GM18909 (cell line): ENCODE data around the gene ARHGEF39.
"Not testable (repeated sequence)": the region's sequence is repeated elsewhere in the genome, so short reads cannot be mapped to it uniquely, and the experiment has no call there.

Source experiments
- ATAC-seq: cut with Tn5 transposase; IDR thresholded peaks from one replicate; pipeline ENCODE4 v1.9.1; 2021; ENCODE audit warnings: mild to moderate bottlenecking; ENCODE audit not compliant: unreplicated experiment, poor library complexity

Gene ARHGEF39

DNA sequence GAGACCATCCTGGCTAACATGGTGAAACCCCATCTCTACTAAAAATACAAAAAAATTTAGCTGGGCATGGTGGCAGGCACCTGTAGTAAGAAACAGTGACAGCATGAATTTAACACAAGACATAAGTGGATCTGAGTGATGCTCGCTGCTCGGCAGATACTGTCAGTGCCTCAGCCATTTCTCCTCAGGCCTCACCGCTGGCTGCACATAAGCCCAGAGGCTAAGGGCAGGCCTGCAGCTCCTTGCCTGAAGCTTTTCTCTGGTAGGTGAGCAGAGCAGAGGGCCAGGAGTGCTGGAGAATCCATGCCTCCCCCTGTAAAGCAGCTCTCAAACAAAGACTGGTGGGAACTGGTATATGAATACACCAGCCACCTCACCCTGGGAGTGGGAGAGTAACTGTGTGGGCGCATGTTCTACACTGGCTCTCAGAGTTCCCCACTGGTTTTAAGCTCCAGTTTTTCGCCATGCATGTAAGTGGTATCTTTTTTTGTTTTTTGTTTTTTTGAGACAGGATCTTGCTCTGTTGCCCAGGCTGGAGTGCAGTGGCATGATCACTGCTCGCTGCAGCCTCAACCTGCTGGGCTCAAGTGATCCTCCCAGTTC, 36.5 kb downstream of the ARHGEF39 start:
- no peak for ATAC-seq

DNA sequence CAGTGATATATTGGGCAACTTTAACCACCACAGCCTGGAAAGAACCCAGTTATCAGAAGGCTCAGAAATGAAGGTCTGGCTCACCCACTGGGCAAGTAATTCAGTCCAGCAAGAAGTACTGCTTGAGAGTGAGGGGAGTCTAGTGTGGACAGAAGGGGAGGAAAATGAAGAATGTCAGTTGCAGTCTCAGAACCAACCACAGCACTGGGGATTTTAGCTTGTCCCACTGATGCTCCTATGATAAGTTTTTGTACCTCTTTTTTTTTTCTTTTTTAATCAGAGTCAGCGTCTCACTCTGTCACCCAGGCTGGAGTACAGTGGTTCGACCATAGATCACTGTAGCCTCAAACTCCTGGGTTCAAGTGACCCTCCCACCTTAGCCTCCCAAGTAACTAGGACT, 37.4 kb downstream of the ARHGEF39 start:
- no peak for ATAC-seq

DNA sequence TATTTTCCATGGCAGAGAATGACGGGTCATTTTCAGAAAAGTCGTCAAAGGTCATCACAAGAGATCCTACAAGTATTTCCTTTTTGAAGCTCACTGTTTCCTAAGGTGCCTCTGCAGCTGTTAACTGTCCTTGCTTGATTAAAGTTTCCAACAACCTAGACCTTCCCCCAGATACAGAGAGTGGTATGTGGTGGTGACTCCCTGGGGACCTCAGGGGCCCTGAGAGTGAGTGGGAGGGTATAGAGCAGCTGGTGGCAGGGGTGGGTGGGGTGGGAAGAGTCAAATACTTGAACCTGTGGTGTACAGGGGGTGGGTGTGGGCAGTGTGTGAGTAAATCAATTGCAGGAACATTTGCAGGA, 45.2 kb downstream of the ARHGEF39 start:
- ATAC-seq = peak; percentile 66

DNA sequence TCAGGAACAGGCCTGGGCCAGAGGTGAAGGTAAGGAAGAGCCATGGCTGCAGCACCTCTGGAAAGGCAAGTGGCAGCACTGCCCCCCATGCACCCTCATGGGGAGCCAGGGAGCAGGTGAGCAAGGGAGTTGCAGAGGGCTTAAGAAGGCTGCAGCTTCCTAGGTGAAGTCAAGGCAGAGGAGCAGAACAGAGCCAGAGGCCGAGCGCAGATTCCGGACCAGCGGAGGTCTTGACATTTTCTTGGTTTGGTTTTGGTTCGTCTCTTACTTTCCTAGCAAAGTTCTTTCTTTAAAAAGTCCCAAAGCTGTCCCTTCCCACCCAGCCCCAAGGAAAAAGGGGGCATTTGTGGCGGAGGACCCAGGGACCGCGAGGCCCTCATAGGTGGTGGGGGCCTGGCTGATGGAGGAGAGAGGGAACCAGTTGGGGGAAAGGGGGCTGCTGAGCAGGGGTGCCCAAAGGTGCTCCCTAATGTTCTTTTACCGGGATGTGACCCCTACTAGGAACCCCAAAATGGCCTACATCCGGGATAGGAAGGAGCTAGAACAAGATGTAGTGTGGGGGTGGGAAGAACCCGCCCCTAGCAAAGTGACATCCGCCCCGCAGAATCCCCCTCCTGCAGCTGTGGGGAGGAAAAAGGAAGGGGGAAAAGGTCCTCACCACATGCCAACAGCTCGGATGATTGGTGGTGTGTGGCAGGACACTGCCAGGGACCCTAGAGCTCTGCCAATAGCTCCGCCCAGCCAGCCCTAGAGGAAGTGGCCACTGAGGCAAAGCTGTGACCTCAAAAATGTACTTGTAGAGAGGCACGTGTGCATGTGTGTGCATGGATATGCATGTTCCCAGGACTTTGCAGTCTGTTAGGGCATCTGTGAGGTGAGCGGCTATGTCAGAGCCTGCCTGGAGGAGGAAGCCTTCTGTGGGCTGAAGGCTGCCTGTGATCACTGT, 45.9 kb downstream of the ARHGEF39 start:
- peak; percentile 62 for ATAC-seq

DNA sequence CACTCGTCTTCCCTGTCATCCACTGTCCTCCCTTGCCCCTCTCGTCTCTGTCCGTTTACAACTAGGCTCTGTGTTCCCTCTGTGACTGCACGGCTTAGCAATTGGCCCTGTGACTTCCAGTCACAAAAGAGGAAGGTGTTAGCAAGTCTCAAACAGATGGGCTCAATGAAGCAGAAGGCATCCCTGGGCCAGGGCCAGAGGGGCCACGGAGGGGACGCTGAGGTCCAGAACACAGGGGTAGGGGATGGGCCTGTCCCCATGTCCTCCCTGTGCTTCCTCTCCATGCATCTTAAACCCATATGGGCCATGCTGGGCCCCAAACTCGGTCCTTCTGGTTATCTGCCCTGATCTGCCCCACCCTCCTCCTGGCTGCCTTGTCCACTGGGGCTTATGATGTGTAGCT, 46.7 kb downstream of the ARHGEF39 start, which contains the start of gene CD72:
TSS of gene CD72 (minus strand) at position 89 of the 403 bp plus-strand sequence. CDS start 110 bp downstream, outside the sequence.
- no peak for ATAC-seq

DNA sequence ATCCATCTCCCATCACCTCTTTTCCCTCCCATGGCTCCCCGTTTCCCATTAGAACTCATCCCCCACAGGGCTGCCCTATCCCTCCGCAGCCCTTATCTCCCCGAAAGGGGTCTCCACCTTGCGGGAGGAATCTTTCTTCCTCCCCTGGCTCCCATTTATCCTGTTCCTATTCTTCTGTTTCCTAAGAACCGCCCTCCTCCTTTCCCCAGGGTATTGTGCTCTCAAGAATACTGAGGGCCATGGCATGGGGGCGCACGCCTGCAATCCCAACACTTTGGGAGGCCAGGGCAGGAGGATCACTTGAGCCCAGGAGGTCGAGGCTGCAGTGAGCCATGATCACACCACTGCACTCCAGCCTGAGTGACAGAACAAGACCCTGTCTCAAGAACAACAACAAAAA, 47.4 kb downstream of the ARHGEF39 start:
- no peak for ATAC-seq

DNA sequence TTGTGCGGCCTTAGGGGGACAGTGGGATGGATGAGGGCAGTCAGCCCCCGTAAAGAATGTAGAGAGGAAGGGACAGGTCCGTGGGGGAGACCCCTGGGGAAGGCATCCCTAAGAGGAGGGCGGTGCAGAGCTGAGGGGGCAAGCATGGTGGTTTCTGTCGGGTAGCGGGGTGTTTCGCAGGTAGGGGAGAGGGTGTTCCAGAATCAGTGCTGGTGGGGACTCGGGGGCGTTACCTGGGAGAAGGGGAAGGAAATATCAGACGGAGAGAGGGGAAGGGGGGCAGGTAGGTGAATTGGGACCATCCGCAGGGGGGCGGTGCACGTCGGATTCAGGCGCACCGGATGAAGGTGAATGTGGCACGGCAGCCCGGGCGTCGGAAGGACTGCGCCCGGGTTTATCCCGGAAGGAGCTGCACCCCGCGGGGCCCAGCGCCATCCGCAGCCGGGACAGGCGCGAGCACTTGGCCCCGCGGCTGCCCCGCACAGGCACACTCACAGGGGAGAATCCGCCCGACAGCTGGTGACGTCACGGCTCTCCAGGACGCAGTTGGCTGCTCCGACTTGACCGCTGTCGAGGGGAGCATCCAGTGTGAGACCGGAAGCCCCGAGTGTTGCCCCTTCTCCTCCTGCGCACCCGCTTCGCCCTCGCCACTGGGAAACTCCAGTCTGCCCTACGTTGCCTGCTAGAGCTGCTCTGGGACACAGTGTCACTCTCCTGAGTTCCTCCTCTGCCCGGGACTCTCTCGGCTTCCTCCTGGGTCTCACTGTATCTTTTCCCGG, 48.1 kb downstream of the ARHGEF39 start:
- peak; percentile 34 for ATAC-seq

DNA sequence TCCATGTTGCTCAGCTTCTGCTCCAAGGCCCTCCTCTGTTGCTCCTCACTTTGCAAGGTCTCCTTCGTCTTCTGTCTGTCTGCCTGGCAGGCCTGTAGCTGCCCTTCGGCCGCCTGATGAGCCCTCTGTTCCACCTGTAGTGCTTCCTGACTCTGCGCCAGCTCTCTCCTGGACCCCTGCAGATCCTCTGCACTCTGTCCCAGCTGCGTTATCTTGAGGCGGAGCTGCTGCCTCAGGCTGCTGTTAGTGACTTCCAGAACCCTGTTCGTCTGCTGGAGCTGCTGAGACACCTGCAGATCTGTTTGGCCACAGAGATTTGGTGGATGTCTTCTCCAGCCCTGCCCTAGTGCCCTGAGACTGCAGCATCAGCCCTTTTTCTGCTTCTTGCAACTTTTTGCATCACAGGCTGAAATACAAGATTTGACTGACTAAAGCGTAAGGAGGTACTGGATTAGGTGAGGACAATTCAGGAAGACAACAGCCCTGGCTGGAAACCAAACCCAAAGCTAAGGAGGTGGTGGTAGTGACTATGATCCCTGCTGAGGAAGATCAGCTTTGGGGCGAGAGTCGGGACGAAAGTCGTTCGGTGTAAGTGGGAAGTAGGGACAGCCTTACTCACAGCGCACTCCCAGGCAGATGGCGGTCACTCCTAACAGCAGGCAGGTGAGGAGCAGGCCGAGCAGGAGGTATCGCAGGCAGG, 48.9 kb downstream of the ARHGEF39 start:
- ATAC-seq = no peak

DNA sequence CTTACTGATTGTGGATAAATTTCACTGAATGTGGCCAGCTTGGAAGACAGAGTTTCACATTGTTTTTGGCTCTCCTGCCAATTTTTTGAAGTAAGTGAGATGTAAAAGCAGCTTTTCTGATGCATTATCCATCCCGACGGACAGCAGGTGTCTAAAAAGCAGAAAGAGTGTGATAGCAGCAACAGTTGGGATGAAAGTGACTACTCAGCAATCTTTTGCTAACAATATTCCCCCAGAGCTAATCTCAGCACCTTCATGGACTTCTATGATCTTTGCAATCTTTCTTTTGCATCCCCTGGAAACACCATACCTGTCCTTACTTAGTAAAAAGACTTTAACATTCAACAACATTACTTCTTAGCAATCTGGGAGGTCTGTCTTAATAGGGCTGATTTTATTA, 52.2 kb downstream of the ARHGEF39 start:
- no peak for ATAC-seq

DNA sequence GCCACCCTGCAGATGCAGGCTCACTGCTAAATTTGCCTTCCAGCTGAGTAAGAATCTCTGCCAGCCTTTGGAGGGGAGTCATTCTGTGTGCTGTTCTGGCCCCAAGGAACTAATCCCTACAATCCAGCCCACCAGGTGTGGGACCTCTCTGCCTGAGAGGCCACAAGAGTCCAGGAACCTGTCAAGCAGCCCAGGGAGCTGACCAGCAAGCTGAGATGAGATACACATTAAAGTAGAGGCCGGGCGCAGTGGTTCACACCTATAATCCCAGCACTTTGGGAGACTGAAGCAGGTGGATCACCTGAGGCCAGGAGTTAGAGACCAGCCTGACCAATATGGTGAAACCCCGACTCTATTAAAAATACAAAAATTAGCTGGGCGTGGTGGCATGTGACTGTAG, 52.9 kb downstream of the ARHGEF39 start:
- not testable (repeated sequence) for ATAC-seq

DNA sequence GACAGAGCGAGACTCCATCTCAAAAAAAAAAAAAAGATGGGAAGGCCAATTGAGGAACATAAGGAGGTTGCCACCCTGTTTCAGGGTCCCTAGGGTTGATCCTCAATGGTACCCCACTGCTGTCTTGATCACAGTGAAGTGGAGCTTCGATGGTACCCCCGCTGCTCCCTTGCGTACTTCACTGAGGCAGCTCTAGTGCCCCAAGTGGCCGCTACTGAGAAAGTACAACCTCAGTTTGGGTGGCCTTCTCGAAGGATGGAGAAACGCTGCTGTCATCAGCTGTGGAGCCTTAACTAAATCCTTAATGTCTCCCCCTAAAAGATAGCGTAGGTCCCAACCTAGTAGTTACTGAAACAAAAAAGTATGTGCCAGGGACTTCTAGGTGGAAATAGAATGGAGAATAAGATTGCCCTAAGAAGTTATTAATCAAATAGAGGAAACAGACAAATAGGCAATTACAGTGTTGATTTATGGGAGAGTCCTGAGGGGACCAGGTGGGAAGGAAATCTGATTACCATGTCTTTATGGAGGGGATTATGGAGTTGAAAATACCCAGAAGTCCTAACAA, 53.7 kb downstream of the ARHGEF39 start:
- no peak for ATAC-seq

DNA sequence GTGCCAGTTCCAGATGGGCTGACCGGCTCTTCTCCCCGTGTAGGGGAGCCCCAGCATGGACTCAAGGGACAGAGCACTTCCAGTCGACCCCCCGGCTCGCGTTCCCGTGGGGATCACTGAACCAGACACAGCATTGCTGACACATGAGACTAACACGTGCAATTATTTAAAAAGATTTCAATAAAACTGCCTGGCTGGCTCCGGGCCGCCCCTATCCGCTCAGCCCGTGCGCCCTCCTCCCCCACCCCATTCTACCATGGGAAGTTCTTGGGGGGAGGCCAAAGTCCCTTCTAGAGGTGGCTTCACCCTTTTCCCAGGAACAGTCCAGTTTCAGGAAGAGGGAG, 55.2 kb downstream of the ARHGEF39 start:
- no peak for ATAC-seq
